ENCODE data around the gene TMEM272.

- TF ChIP-seq CTCF (IDR thresholded peaks at IDR 0.05): no peak
- TF ChIP-seq EZH2 (IDR thresholded peaks at IDR 0.05; ENCODE audit: borderline replicate concordance, insufficient read depth, low read depth, low read length, poor library complexity, severe bottlenecking): no peak
These were observed 37.7 kb upstream of the TMEM272 start for GRCh38 chr13:51882570-51883225.
